Measurements from ENCODE around the gene MYDGF. TPM values are rescaled to one million over a fixed set of nuclear protein-coding genes. Genes with fewer than 3 reads are reported as not detected.
A peak's percentile ranks its signal among the peaks of the same experiment; 100 is the strongest.
"Not testable (repeated sequence)": the region's sequence is repeated elsewhere in the genome, so short reads cannot be mapped to it uniquely, and the experiment has no call there.

Gene MYDGF
- total RNA-seq, 1 experiment from 2014 or later, result 58.2 TPM

DNA sequence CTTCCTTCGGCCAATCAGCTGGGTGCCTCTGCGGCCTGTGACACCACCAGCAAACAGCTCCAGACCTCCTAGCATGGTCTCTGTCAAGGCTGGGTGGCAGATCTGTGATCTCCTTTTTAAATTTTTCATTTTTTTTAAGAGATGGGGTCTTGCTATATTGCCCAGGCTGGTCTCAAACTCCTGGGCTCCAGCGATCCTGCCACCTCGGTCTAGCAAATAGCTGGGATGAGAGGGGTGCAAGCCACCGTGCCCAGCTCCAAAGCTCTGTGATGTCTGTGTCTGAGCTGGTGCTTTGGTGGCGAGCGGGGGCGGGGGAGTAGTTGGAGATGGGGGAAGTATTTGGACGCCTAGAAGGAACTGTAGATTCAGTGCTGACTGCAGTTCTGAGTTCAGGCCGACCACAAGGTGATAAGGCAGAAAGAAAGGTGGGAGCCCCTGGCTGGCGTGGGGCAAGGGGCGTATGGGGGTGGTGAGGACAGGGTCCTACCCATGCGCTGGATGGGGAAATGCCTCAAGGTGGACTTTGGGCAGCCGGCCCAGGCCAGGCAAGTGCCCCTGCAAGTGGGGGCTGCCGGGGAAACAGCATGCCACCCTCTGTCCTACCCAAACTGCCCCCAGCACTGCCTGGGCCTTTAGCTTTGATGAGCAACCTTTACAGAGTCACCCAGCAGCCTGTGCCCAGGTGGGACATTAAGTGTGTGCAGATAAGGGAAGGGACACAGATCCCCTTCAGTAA lies 48.0 kb upstream of the MYDGF start (continued):
- TF ChIP-seq GTF2I (CRISPR knock-in tag; conservative IDR thresholded peaks at IDR 0.05) (no peak), NFE2L1 (CRISPR knock-in tag; IDR thresholded peaks at IDR 0.05) (no peak)

DNA sequence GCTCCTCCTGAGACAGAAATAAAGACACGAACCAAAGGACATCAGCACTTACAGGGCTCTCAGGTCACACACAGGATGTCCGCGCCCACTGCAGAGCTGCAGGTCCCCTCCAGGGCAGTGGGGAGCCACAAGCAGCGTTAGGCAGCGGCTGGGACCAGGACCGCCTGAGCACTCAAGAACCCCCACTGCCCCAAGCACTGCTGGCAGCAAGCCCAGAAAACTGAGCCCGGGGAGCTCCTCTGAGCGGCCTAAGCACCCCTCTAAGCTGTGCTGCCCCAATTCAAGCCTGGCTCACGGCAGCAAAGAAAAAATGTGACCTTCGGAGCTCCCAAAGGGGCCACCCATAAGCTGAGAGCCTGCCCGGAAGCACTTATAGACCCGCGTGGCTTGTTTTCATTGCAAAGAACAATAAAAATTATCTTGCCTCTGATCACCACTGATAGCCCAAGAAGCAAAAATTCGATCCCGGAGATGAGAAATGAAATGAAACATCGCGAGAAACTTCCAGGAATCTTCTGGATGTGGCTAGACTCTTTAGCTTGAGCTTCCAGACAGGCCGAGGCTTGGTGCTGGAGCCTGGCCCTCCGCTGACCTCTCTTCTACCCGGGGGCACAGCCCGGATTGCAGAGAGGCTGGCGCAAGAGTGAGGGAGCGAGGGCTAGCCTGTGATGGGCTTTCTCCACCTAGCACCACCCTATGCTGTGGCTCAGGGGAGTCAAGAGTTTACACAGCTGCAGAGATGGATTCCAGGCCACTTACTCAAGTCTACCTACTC lies 47.2 kb upstream of the MYDGF start:
- CTCF ChIA-PET, result interaction anchor here (0.7 to 1.7 kb wide), 3 partner anchors 17 to 74 kb away, joined by 3 to 5 read pairs (median 3); partner anchors contain the start of gene FEM1A
- no peaks in the 10 kb centered on the region for H3K9me3 Mint-ChIP-seq
- H3K4me1 Mint-ChIP-seq, result peaks cover 5% of the 10 kb centered on the region; the same call in 1 of the 2 replicates
- TF ChIP-seq ZNF671 (CRISPR knock-in tag; IDR thresholded peaks at IDR 0.05) (no peak), SP1 (CRISPR knock-in tag; conservative IDR thresholded peaks at IDR 0.05) (no peak), TEAD4 (CRISPR knock-in tag; IDR thresholded peaks at IDR 0.05) (no peak), ATF1 (CRISPR knock-in tag; IDR thresholded peaks at IDR 0.05) (no peak), NR3C1 (CRISPR knock-in tag; conservative IDR thresholded peaks at IDR 0.05; ENCODE audit: low read depth) (no peak)
- TF ChIP-seq, protein P1, sequence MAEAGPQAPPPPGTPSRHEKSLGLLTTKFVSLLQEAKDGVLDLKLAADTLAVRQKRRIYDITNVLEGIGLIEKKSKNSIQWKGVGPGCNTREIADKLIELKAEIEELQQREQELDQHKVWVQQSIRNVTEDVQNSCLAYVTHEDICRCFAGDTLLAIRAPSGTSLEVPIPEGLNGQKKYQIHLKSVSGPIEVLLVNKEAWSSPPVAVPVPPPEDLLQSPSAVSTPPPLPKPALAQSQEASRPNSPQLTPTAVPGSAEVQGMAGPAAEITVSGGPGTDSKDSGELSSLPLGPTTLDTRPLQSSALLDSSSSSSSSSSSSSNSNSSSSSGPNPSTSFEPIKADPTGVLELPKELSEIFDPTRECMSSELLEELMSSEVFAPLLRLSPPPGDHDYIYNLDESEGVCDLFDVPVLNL (CRISPR knock-in tag; IDR thresholded peaks at IDR 0.05; ENCODE audit: borderline replicate concordance, low read depth), result no peak
- TF ChIP-seq, protein P2, sequence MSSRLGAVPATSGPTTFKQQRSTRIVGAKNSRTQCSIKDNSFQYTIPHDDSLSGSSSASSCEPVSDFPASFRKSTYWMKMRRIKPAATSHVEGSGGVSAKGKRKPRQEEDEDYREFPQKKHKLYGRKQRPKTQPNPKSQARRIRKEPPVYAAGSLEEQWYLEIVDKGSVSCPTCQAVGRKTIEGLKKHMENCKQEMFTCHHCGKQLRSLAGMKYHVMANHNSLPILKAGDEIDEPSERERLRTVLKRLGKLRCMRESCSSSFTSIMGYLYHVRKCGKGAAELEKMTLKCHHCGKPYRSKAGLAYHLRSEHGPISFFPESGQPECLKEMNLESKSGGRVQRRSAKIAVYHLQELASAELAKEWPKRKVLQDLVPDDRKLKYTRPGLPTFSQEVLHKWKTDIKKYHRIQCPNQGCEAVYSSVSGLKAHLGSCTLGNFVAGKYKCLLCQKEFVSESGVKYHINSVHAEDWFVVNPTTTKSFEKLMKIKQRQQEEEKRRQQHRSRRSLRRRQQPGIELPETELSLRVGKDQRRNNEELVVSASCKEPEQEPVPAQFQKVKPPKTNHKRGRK (CRISPR knock-in tag; IDR thresholded peaks at IDR 0.05; ENCODE audit: borderline replicate concordance), result no peak
- TF ChIP-seq, protein P3, sequence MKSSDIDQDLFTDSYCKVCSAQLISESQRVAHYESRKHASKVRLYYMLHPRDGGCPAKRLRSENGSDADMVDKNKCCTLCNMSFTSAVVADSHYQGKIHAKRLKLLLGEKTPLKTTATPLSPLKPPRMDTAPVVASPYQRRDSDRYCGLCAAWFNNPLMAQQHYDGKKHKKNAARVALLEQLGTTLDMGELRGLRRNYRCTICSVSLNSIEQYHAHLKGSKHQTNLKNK (CRISPR knock-in tag; IDR thresholded peaks at IDR 0.05), result no peak
- H3K4me3 Mint-ChIP-seq, result no peak overlapping the region
- peaks cover 33% of the 10 kb centered on the region for H3K36me3 Mint-ChIP-seq
- POLR2A ChIA-PET, result interaction anchor here (0.6 to 0.7 kb wide), 2 partner anchors 843 to 959 kb away, joined by 3 read pairs; no protein-coding TSS in a partner anchor
- no peak overlapping the region for H3K27ac Mint-ChIP-seq
- no peaks in the 10 kb centered on the region for H3K27me3 Mint-ChIP-seq (ENCODE audit: low read depth)
- ATAC-seq (no peak), DNase-seq (ENCODE audit: low spot score) (no peak)

DNA sequence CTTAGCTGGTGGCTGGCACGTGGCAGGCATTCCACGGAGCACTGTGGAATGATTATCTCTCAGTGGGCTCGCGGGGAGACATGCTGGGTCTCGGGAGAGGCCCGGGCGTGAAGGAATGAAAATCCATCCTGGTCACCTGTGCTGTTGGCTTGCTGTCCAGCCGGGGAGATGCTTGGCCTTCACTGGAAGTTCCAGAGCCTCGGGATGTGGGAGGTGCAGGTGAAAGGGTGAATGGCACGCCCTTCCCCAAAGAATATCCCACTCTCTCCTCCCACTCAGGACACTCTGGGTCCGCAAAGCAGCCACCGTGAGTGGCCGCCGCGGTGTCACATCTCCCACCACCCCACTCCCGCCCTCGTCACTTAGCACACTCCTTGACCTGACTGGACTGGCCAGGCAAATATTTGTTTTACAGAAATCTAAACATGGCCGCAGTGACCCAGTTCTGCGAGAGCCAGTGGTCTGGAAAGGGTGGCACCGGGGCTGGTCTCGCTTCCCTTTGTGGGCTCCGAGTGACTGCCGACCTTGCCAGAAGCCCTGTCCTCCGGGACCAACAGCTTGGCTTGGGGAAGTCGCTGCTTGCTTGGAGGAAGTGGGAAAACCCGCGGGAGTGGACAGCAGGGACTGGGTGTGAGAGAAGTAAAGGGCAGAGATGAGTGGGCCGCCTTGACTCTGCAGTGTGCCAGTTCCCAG lies 45.5 kb upstream of the MYDGF start:
- no peaks in the 10 kb centered on the region for H3K27me3 Mint-ChIP-seq (ENCODE audit: low read depth)
- H3K4me1 Mint-ChIP-seq, result no peaks in the 10 kb centered on the region
- TF ChIP-seq GABPB1 (CRISPR knock-in tag; IDR thresholded peaks at IDR 0.05) (0 out of 2 replicates have a peak, but pooled peaks have one; percentile 32), NFATC4 (CRISPR knock-in tag; IDR thresholded peaks at IDR 0.05) (no peak)
- POLR2A ChIA-PET, result interaction anchor here (0.6 kb wide), 1 partner anchor 59 kb away, joined by 5 read pairs; no protein-coding TSS in a partner anchor
- H3K27ac Mint-ChIP-seq, result no peak overlapping the region
- no peaks in the 10 kb centered on the region for H3K9me3 Mint-ChIP-seq
- no peak for DNase-seq (ENCODE audit: low spot score)
- no peak overlapping the region for H3K4me3 Mint-ChIP-seq
- CTCF ChIA-PET, result interaction anchor here (1.7 kb wide), 1 partner anchor 75 kb away, joined by 5 read pairs; the partner anchor contains the start of gene FEM1A
- no peak for ATAC-seq
- H3K36me3 Mint-ChIP-seq, result peaks cover 45% of the 10 kb centered on the region

DNA sequence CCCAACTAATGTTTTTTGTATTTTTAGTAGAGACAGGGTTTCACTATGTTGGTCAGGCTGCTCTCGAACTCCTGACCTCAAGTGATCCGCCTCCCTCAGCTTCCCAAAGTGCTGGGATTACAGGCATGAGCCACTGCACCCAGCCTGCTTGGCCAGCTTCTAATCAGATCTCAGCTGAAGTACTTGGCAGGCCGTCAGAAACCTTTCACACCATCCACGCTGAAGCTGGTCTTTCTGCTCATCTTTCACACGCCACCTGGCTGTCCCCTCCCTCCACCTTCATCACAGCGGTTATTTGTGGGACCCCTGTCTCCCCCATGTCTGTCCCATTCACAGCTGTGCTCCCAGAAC lies 45.0 kb upstream of the MYDGF start:
- H3K4me1 Mint-ChIP-seq; H3K27me3 Mint-ChIP-seq (ENCODE audit: low read depth); DNase-seq (ENCODE audit: low spot score); H3K9me3 Mint-ChIP-seq; POLR2A ChIA-PET; H3K4me3 Mint-ChIP-seq; ATAC-seq; H3K27ac Mint-ChIP-seq; CTCF ChIA-PET: not testable (repeated sequence)
- H3K36me3 Mint-ChIP-seq, result peaks cover 41% of the 10 kb centered on the region

Data from WTC11 (cell line).